ENCODE data around the gene MYOF. TPM values are rescaled to one million over a fixed set of nuclear protein-coding genes. Genes with fewer than 3 reads are reported as not detected.

MYOF gene
- total and polyA plus RNA-seq, 2 of the 8 experiments (the other 6 are each of a cell fraction or from before 2014, with no cell fraction given), result 0.98 to 2.3 TPM

- TF ChIP-seq TBP (IDR thresholded peaks at IDR 0.05; ENCODE audit: low read depth, low read length) (no peak), RBBP5 (IDR thresholded peaks at IDR 0.05; ENCODE audit: borderline replicate concordance, low read depth, low read length) (no peak), NANOG (IDR thresholded peaks at IDR 0.05; ENCODE audit: insufficient read depth, low read depth, low read length, poor library complexity, severe bottlenecking) (no peak)
Observed at GRCh38 chr10:93410697-93411348, 71.3 kb downstream of the MYOF start (continued).
